Upper lobe of right lung (tissue), 1 donor: ENCODE measurements around the gene RIOK3. TPM values are rescaled to one million over a fixed set of nuclear protein-coding genes. Genes with fewer than 3 reads are reported as not detected.
A peak's percentile ranks its signal among the peaks of the same experiment; 100 is the strongest.

Experiments used
- ATAC-seq: fragments of 200-7000 bp; cut with Tn5 transposase; one replicate; pipeline ENCODE4 v1.9.1; 2020; ENCODE audit warnings: mild to moderate bottlenecking, moderate library complexity
- DNase-seq: peaks from one replicate; pipeline ENCODE4 v3.0.0-alpha.2; 2020
- H3K27ac ChIP-seq: fragments of 200-600 bp; one replicate; pipeline ENCODE4 v1.8.0; 2022
- H3K27me3 ChIP-seq: fragments of 200-600 bp; one replicate; pipeline ENCODE4 v1.8.0; 2022; ENCODE audit warnings: mild to moderate bottlenecking
- H3K36me3 ChIP-seq: fragments of 200-600 bp; one replicate; pipeline ENCODE4 v1.8.0; 2022
- H3K4me1 ChIP-seq: fragments of 200-600 bp; one replicate; pipeline ENCODE4 v1.8.0; 2022
- H3K4me3 ChIP-seq: fragments of 200-600 bp; one replicate; pipeline ENCODE4 v1.8.0; 2022; ENCODE audit warnings: mild to moderate bottlenecking
- H3K9me3 ChIP-seq: fragments of 200-600 bp; one replicate; pipeline ENCODE4 v1.8.0; 2022
- intact Hi-C: fragments of 100-400 bp; cut with DNase I; formaldehyde crosslinking; loops from one replicate; pipeline ENCODE4 v1.11.0; 2022
- long read RNA-seq: library from polyadenylated mRNA; unstranded; transcript quantifications from one replicate; pipeline ENCODE4 v2.0.0, GENCODE V29; 2021
- total RNA-seq: library from RNA; stranded (reverse); fragmentation: NEBNext Ultra II Directional; extraction: Animal tissue kit (Norgen Biotek cat#: 25700); gene quantifications from one replicate; pipeline ENCODE4 v1.2.1, GENCODE V29; 2021
- TF ChIP-seq, protein P1 (sequence below): fragments of 200-600 bp; IDR thresholded peaks from one replicate; pipeline ENCODE4 v1.8.0; 2022; ENCODE audit warnings: antibody characterized with exemption
- donor health status: DM: no; HTN: yes; CAD: no; lungs with severe emphysema.

Gene RIOK3, protein sequence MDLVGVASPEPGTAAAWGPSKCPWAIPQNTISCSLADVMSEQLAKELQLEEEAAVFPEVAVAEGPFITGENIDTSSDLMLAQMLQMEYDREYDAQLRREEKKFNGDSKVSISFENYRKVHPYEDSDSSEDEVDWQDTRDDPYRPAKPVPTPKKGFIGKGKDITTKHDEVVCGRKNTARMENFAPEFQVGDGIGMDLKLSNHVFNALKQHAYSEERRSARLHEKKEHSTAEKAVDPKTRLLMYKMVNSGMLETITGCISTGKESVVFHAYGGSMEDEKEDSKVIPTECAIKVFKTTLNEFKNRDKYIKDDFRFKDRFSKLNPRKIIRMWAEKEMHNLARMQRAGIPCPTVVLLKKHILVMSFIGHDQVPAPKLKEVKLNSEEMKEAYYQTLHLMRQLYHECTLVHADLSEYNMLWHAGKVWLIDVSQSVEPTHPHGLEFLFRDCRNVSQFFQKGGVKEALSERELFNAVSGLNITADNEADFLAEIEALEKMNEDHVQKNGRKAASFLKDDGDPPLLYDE
- 63.7 TPM for total RNA-seq
- long read RNA-seq, full-length matches to known transcripts = 76 of 92 reads
- long read RNA-seq, partial matches to known transcripts = 2 of 92 reads
- long read RNA-seq, other reads (novel, unspliced or antisense) = 14 of 92 reads

DNA sequence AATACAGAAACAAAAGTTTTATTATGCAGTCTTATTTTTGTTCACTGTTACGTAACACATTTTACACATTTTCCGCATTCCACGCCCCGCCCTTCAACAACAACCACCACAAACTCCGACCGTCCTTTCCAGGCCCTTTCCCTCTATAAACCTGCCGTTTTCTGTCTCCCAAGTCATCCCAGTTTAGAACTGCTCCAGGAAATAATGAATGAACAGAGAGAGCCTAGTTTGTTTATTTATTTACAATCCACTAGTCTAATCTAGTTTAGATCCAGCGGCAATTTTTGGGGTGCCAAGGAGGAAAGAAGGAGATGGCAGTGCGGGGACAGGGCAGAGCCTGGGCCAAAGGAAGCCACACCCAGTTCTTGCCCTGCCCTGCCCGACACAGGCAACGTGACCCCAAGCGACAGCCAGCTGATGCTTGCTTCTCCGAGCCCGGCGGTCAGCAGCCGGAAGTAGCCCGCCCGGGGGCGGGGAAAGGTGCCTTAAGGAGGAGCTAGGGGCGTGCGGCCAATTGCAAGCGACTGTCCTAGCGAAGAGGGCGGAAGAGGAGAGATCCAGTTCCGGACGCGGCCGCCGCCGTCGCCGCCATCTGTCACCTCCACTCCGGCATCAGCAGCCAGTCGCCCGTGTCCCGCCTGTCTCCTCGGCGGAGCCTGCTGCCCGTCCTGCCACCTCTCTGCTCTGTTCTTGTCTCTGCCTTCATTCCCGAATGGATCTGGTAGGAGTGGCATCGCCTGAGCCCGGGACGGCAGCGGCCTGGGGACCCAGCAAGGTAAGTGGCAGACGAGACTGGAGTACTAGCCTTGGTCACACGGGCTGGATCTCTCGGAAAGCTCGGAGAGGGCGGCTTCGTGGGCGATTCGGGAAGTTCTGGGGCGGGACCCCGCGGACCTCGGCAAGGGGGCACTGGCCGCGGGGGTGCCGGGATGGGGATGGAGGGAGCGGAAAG, at the start of gene RIOK3:
RIOK3 (plus strand) TSS at position 560 of the 952 bp plus-strand sequence; CDS start at position 713, 153 bp downstream.
- intact Hi-C loops = no loop called here
- DNase-seq (peak; percentile 99), ATAC-seq (peak; percentile 99)
- Histone ChIP-seq H3K27ac (peak within 1 kb of the TSS; percentile 91), H3K9me3 (no peaks in the 10 kb centered on the region), H3K27me3 (no peaks in the 10 kb centered on the region), H3K36me3 (peaks cover 4% of the 10 kb centered on the region), H3K4me3 (peak within 1 kb of the TSS; percentile 96), H3K4me1 (peaks cover 35% of the 10 kb centered on the region)
- TF ChIP-seq, protein P1, sequence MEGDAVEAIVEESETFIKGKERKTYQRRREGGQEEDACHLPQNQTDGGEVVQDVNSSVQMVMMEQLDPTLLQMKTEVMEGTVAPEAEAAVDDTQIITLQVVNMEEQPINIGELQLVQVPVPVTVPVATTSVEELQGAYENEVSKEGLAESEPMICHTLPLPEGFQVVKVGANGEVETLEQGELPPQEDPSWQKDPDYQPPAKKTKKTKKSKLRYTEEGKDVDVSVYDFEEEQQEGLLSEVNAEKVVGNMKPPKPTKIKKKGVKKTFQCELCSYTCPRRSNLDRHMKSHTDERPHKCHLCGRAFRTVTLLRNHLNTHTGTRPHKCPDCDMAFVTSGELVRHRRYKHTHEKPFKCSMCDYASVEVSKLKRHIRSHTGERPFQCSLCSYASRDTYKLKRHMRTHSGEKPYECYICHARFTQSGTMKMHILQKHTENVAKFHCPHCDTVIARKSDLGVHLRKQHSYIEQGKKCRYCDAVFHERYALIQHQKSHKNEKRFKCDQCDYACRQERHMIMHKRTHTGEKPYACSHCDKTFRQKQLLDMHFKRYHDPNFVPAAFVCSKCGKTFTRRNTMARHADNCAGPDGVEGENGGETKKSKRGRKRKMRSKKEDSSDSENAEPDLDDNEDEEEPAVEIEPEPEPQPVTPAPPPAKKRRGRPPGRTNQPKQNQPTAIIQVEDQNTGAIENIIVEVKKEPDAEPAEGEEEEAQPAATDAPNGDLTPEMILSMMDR = no peak

DNA sequence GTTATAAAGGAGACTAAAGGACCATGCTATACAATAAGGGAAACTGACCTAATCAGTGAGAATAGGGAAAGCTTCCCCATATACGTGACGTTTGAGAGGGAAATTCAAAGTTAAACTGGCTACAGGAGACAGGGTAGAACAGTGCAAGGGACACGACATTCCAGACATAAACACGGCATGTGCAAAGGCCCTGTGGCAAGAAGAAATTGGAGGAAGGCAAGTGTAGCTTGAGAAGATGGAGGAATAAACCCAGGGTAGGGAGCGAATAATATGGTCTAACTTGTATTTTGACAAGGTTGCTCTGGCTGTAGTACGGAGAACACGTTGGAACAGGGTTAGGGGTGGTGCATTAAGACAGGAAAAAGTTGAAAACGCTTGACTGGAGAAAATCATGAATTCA, 49.8 kb upstream of the RIOK3 start:
- intact Hi-C loops = no loop called here
- Histone ChIP-seq H3K9me3 (no peaks in the 10 kb centered on the region), H3K4me1 (no peaks in the 10 kb centered on the region), H3K27ac (no peak overlapping the region), H3K4me3 (no peak overlapping the region), H3K27me3 (no peaks in the 10 kb centered on the region), H3K36me3 (no peaks in the 10 kb centered on the region)
- ATAC-seq = no peak
- TF ChIP-seq, protein P1 = no peak
- DNase-seq = no peak

DNA sequence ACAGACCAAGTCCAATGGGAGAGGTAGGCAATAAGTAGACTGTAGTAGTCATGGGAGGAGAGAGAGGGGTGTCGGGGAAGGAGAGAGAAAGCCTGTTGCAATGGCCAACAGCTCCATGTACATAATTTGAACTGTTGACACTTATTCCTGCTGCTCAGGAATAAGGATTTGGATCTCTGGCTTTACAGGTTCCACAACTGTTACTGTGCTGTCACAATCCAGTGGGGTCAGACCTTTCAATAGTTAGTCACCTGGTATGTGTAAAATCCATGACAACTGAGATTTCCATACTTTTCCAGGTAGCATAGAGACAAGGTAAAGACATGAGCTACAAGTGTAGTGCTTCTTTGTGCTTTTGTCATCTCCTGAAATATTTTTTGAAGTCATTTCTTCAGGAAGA, 47.5 kb upstream of the RIOK3 start:
- intact Hi-C loops = no loop called here
- no peaks in the 10 kb centered on the region for H3K27me3 ChIP-seq
- H3K4me3 ChIP-seq = no peak overlapping the region
- TF ChIP-seq, protein P1 = no peak
- no peak overlapping the region for H3K27ac ChIP-seq
- ATAC-seq = no peak
- H3K36me3 ChIP-seq = no peaks in the 10 kb centered on the region
- H3K4me1 ChIP-seq = no peaks in the 10 kb centered on the region
- DNase-seq = no peak
- H3K9me3 ChIP-seq = no peaks in the 10 kb centered on the region

DNA sequence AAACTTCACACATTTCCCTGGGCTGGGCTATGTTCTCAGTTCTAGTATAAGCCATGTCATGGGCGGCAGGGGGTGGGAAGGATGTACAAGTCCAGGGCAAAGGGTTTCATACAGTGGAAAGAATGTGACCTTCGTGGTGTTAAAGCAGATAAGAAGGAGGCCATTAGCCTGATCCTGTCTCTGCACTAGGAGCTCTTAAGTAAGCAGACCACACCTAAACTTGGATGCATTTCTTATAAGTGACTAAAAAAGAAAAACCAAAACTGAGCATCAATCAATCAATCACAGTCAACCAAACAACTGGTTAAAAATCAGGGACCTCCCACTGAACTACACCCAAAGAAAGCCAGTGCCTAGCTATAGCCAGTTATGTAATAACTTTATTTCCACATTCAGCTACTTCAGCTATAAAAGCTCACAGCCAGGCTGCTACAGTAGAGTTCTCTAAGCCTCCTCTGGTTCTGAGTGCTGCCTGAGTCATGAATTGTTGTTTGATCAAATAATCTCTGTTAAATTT, 46.8 kb upstream of the RIOK3 start:
- H3K9me3 ChIP-seq = no peaks in the 10 kb centered on the region
- H3K36me3 ChIP-seq = no peaks in the 10 kb centered on the region
- H3K4me3 ChIP-seq = no peak overlapping the region
- no peaks in the 10 kb centered on the region for H3K27me3 ChIP-seq
- DNase-seq = no peak
- TF ChIP-seq, protein P1 = no peak
- no peaks in the 10 kb centered on the region for H3K4me1 ChIP-seq
- peak; percentile 70 for ATAC-seq
- H3K27ac ChIP-seq = peak overlapping the region; percentile 2
- intact Hi-C loops = no loop called here

DNA sequence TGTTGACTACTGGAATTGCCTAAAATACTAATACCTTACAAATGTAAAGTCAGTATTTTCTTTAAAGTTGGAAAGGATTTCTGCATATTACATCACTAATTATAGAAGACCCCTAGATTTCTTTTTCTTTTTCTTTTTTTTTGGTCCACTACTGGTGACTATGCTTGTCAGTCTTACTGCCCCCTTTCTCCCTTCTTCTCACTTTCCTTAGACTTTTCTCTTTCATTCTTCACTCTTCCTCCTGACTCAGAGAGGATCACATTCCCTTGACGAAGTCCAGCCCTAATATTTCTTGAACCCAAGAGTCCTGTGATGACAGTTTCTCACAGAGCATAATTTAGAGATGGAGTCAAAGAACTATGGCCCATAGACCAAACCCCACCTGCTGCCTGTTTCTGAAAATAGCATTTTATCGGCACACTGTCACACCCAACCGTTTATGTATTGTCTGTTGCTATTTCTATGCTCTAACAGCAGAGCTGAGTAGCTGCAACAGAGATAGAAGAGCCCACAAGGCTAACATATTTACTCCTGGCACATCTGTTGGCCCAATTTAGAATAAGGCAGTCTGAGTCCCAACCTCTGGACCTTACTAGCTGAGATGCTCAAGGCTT, 40.6 kb upstream of the RIOK3 start:
- Histone ChIP-seq H3K27me3 (no peaks in the 10 kb centered on the region), H3K9me3 (no peaks in the 10 kb centered on the region), H3K4me1 (no peaks in the 10 kb centered on the region), H3K36me3 (no peaks in the 10 kb centered on the region), H3K27ac (no peak overlapping the region), H3K4me3 (no peak overlapping the region)
- DNase-seq (no peak), ATAC-seq (no peak)
- TF ChIP-seq, protein P1 = no peak
- intact Hi-C loops = no loop called here
